ENCODE results near the gene MYO3A.
"Not testable (repeated sequence)": the region's sequence is repeated elsewhere in the genome, so short reads cannot be mapped to it uniquely, and the experiment has no call there.

MYO3A gene

GRCh38 chr10:26081459-26081858 is 147.4 kb downstream of the MYO3A start:
- DNase-seq (ENCODE audit: low read depth) = no peak

GRCh38 chr10:26085549-26085948 is 151.5 kb downstream of the MYO3A start:
- no peak for DNase-seq (ENCODE audit: low read depth)

- DNase-seq (ENCODE audit: low read depth) = no peak
Measured at GRCh38 chr10:26087666-26088065, 153.6 kb downstream of the MYO3A start.

- DNase-seq (ENCODE audit: low read depth) = no peak
Measured at GRCh38 chr10:26090026-26090425, 156.0 kb downstream of the MYO3A start.

- no peak for DNase-seq (ENCODE audit: low read depth)
Measured at GRCh38 chr10:26090762-26091161, 156.7 kb downstream of the MYO3A start.

GRCh38 chr10:26093229-26093628 is 159.2 kb downstream of the MYO3A start:
- DNase-seq (ENCODE audit: low read depth) = no peak

- DNase-seq (ENCODE audit: low read depth) = no peak
Measured at GRCh38 chr10:26095781-26096180, 161.8 kb downstream of the MYO3A start.

- not testable (repeated sequence) for DNase-seq (ENCODE audit: low read depth)
Measured at GRCh38 chr10:26097549-26097948, 163.5 kb downstream of the MYO3A start.

- DNase-seq (ENCODE audit: low read depth) = no peak
Measured at GRCh38 chr10:26112532-26112931, 178.5 kb downstream of the MYO3A start.

- DNase-seq (ENCODE audit: low read depth) = no peak
Measured at GRCh38 chr10:26138613-26139012, 204.6 kb downstream of the MYO3A start.

- no peak for DNase-seq (ENCODE audit: low read depth)
Measured at GRCh38 chr10:26156019-26156418, 222.0 kb downstream of the MYO3A start.

GRCh38 chr10:26157734-26158133 is 223.7 kb downstream of the MYO3A start:
- DNase-seq (ENCODE audit: low read depth) = no peak

- DNase-seq (ENCODE audit: low read depth) = no peak
Measured at GRCh38 chr10:26169466-26169865, 235.4 kb downstream of the MYO3A start.

GRCh38 chr10:26172131-26172530 is 238.1 kb downstream of the MYO3A start:
- DNase-seq (ENCODE audit: low read depth) = no peak

- no peak for DNase-seq (ENCODE audit: low read depth)
Measured at GRCh38 chr10:26173837-26174236, 239.8 kb downstream of the MYO3A start.

GRCh38 chr10:26177341-26177740 is 243.3 kb downstream of the MYO3A start:
- no peak for DNase-seq (ENCODE audit: low read depth)

- DNase-seq (ENCODE audit: low read depth) = no peak
Measured at GRCh38 chr10:26194275-26194674, 260.2 kb downstream of the MYO3A start.

GRCh38 chr10:26197248-26197647 is 263.2 kb downstream of the MYO3A start:
- no peak for DNase-seq (ENCODE audit: low read depth)

GRCh38 chr10:26198119-26198518 is 264.1 kb downstream of the MYO3A start:
- DNase-seq (ENCODE audit: low read depth) = no peak

GRCh38 chr10:26199841-26200240 is 265.8 kb downstream of the MYO3A start:
- no peak for DNase-seq (ENCODE audit: low read depth)

- DNase-seq (ENCODE audit: low read depth) = no peak
Measured at GRCh38 chr10:26205223-26205622, 271.2 kb downstream of the MYO3A start.

GRCh38 chr10:26211781-26212444 is 277.9 kb downstream of the MYO3A start:
- no peak for DNase-seq (ENCODE audit: low read depth)

- DNase-seq (ENCODE audit: low read depth) = no peak
Measured at GRCh38 chr10:26212511-26212910, 278.5 kb downstream of the MYO3A start.

GRCh38 chr10:26213157-26213800 is 279.2 kb downstream of the MYO3A start:
- no peak for DNase-seq (ENCODE audit: low read depth)

Data from HS-27A (cell line).